PFSK-1 (cell line): Measurements from ENCODE around the gene NAALADL2.

ENCODE experiments used
- POLR2AphosphoS5 ChIP-seq: IDR thresholded peaks from 2 replicates; pipeline ENCODE4 v1.6.1; 2012; ENCODE audit warnings: low read depth, mild to moderate bottlenecking, control low read depth, low read length, moderate library complexity
- SIN3A ChIP-seq: IDR thresholded peaks from 2 replicates; pipeline ENCODE4 v1.6.1; 2012; ENCODE audit warnings: mild to moderate bottlenecking, low read length, moderate library complexity, borderline replicate concordance; ENCODE audit not compliant: insufficient read depth
- TAF1 ChIP-seq: IDR thresholded peaks from 2 replicates; pipeline ENCODE4 v1.6.1; 2012; ENCODE audit warnings: low read length, control low read depth, borderline replicate concordance; ENCODE audit not compliant: insufficient read depth
- TF ChIP-seq, protein P1 (sequence below), 2 experiments: IDR thresholded peaks; 2 replicates each; pipeline versions ENCODE4 v1.6.1 to v1.8.0; 2011 to 2012; ENCODE audit warnings: low read depth in 2 of 2, low read length in 2 of 2, control low read depth in 1 of 2, inconsistent platforms in 1 of 2, mild to moderate bottlenecking in 1 of 2, moderate library complexity in 1 of 2; ENCODE audit not compliant: insufficient read depth in 1 of 2

DNA sequence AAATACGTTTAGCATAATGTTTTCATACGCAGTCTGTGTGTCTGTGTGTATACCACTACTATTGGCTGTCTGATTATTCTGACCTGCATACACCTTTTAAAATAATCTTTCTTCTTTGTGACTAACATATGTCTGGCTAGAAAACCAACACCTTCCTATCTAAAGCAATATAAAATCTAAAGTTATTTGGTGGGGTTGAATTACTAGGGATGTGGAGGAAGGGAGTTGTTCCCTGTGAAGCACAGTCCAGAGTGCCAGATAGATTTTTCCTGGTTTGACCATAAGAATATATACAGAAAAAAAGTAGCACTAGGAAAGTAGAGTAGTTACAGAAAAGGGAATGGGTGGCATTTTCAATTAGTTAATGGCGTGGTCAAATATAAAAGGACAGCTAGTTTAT is 918.8 kb downstream of the NAALADL2 start:
- TF ChIP-seq TAF1, result no peak
- TF ChIP-seq POLR2AphosphoS5, result no peak
- TF ChIP-seq, protein P1, sequence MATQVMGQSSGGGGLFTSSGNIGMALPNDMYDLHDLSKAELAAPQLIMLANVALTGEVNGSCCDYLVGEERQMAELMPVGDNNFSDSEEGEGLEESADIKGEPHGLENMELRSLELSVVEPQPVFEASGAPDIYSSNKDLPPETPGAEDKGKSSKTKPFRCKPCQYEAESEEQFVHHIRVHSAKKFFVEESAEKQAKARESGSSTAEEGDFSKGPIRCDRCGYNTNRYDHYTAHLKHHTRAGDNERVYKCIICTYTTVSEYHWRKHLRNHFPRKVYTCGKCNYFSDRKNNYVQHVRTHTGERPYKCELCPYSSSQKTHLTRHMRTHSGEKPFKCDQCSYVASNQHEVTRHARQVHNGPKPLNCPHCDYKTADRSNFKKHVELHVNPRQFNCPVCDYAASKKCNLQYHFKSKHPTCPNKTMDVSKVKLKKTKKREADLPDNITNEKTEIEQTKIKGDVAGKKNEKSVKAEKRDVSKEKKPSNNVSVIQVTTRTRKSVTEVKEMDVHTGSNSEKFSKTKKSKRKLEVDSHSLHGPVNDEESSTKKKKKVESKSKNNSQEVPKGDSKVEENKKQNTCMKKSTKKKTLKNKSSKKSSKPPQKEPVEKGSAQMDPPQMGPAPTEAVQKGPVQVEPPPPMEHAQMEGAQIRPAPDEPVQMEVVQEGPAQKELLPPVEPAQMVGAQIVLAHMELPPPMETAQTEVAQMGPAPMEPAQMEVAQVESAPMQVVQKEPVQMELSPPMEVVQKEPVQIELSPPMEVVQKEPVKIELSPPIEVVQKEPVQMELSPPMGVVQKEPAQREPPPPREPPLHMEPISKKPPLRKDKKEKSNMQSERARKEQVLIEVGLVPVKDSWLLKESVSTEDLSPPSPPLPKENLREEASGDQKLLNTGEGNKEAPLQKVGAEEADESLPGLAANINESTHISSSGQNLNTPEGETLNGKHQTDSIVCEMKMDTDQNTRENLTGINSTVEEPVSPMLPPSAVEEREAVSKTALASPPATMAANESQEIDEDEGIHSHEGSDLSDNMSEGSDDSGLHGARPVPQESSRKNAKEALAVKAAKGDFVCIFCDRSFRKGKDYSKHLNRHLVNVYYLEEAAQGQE (IDR thresholded peaks at IDR 0.05; ENCODE audit: insufficient read depth in 1 of 2, low read depth in 2 of 2, low read length in 2 of 2), result no peak
- no peak for TF ChIP-seq SIN3A
